ENCODE data around the gene PHF21B.

The PHF21B gene

GRCh38 chr22:44883011-44883421 is 126.8 kb downstream of the PHF21B start:
- Mint-ChIP-seq H3K36me3 (ENCODE audit: low read depth) (peaks cover 33% of the 10 kb centered on the region), H3K4me3 (no peak overlapping the region), H3K27ac (no peak overlapping the region), H3K27me3 (ENCODE audit: low read depth) (no peaks in the 10 kb centered on the region), H3K9me3 (no peaks in the 10 kb centered on the region), H3K4me1 (no peaks in the 10 kb centered on the region)
- TF ChIP-seq, protein P1, sequence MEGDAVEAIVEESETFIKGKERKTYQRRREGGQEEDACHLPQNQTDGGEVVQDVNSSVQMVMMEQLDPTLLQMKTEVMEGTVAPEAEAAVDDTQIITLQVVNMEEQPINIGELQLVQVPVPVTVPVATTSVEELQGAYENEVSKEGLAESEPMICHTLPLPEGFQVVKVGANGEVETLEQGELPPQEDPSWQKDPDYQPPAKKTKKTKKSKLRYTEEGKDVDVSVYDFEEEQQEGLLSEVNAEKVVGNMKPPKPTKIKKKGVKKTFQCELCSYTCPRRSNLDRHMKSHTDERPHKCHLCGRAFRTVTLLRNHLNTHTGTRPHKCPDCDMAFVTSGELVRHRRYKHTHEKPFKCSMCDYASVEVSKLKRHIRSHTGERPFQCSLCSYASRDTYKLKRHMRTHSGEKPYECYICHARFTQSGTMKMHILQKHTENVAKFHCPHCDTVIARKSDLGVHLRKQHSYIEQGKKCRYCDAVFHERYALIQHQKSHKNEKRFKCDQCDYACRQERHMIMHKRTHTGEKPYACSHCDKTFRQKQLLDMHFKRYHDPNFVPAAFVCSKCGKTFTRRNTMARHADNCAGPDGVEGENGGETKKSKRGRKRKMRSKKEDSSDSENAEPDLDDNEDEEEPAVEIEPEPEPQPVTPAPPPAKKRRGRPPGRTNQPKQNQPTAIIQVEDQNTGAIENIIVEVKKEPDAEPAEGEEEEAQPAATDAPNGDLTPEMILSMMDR (IDR thresholded peaks at IDR 0.05; ENCODE audit: unreplicated experiment in 3 of 3) = no peak

DNA sequence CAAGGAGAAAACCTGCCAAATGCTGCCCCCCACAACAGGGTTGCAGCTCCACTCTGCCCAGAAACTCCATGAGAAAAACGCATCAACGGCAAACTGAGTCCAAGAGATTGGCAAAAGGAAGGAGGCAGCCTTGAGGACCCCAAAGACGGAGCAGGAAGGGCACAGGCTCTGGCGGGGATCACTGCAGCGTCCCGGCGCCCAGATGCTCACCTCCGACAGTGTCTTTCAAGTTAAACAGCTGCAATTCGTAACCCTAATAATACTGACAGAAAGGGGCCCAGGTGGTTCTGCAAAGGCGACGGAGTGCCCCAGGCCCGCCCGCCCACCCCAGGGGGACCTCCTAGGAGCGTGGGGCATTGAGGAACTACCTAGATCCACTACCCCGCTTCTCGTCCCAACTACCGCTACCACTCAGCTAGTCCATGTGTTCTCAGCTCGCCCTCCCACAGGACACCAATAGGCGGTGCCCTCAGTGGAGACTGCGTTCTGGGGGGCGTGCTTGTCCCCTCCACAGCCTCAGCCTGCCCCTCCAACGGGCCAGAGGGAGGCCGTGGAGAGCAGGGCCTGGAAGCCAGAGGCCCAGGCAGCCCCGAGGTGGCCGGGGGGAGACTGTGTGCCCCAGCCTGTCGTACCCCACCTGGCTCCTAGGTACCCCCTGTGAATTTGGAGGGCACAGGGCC is 127.4 kb downstream of the PHF21B start:
- Mint-ChIP-seq H3K27me3 (ENCODE audit: low read depth) (no peaks in the 10 kb centered on the region), H3K4me3 (no peak overlapping the region), H3K4me1 (no peaks in the 10 kb centered on the region), H3K27ac (no peak overlapping the region), H3K36me3 (ENCODE audit: low read depth) (peaks cover 39% of the 10 kb centered on the region), H3K9me3 (no peaks in the 10 kb centered on the region)
- TF ChIP-seq, protein P1 (IDR thresholded peaks at IDR 0.05; ENCODE audit: unreplicated experiment in 3 of 3) = no peak

DNA sequence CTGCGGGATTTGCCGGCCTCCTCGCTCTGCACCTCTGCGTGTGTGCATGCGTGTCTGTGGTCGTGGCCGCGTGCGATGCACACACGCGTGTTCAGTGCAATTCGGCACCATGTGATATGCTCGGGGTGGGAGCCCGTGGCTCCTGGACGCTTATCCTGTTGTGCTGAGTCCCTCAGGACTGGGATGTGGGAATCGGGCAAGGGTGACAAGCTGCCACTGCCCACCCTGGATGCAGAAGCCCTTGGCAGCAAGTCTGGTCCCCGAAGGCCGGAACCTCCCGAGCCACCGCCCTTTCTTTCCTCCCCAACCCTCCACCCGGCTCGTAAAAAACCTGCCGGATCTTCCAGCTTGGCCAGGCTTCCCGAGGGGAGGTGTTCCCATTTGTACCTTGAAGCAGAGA is 128.2 kb downstream of the PHF21B start:
- H3K36me3 Mint-ChIP-seq (ENCODE audit: low read depth) = peaks cover 46% of the 10 kb centered on the region
- no peaks in the 10 kb centered on the region for H3K27me3 Mint-ChIP-seq (ENCODE audit: low read depth)
- no peaks in the 10 kb centered on the region for H3K4me1 Mint-ChIP-seq
- H3K4me3 Mint-ChIP-seq = no peak overlapping the region
- peaks cover 2% of the 10 kb centered on the region for H3K9me3 Mint-ChIP-seq
- TF ChIP-seq, protein P1 (IDR thresholded peaks at IDR 0.05; ENCODE audit: unreplicated experiment in 3 of 3) = no peak
- no peak overlapping the region for H3K27ac Mint-ChIP-seq

- Mint-ChIP-seq H3K4me1 (no peaks in the 10 kb centered on the region), H3K9me3 (peaks cover 5% of the 10 kb centered on the region), H3K36me3 (ENCODE audit: low read depth) (peaks cover 47% of the 10 kb centered on the region), H3K27ac (no peak overlapping the region), H3K27me3 (ENCODE audit: low read depth) (no peaks in the 10 kb centered on the region), H3K4me3 (no peak overlapping the region)
- TF ChIP-seq, protein P1 (IDR thresholded peaks at IDR 0.05; ENCODE audit: unreplicated experiment in 3 of 3) = no peak
Observed at GRCh38 chr22:44880610-44881290, 129.1 kb downstream of the PHF21B start.

- Mint-ChIP-seq H3K9me3 (peaks cover 5% of the 10 kb centered on the region), H3K4me3 (no peak overlapping the region), H3K36me3 (ENCODE audit: low read depth) (peaks cover 56% of the 10 kb centered on the region), H3K27me3 (ENCODE audit: low read depth) (no peaks in the 10 kb centered on the region), H3K4me1 (no peaks in the 10 kb centered on the region), H3K27ac (no peak overlapping the region)
- TF ChIP-seq, protein P1 (IDR thresholded peaks at IDR 0.05; ENCODE audit: unreplicated experiment in 3 of 3) = no peak
Observed at GRCh38 chr22:44879301-44879680, 130.5 kb downstream of the PHF21B start.
